ENCODE measurements around the gene CTF1.
A peak's percentile ranks its signal among the peaks of the same experiment; 100 is the strongest.
"Not testable (repeated sequence)": the region's sequence is repeated elsewhere in the genome, so short reads cannot be mapped to it uniquely, and the experiment has no call there.

The CTF1 gene

GRCh38 chr16:30888856-30889499 is 7.4 kb upstream of the CTF1 start:
- DNase-seq, result no peak

GRCh38 chr16:30889721-30890120 is 6.7 kb upstream of the CTF1 start:
- no peak for DNase-seq

- not testable (repeated sequence) for DNase-seq
These were observed 5.2 kb upstream of the CTF1 start for GRCh38 chr16:30891043-30891823.

- no peak for DNase-seq
These were observed 3.6 kb upstream of the CTF1 start for GRCh38 chr16:30892670-30893416.

GRCh38 chr16:30893417-30893743 is 3.0 kb upstream of the CTF1 start:
- DNase-seq, result no peak

- peak; percentile 84 for DNase-seq
These were observed 2.5 kb upstream of the CTF1 start, which contains the start of gene BCL7C for GRCh38 chr16:30893744-30894539. Gene BCL7C, minus strand, starts transcription at chr16:30894077. Its CDS starts 133 bp downstream, at chr16:30893944.

GRCh38 chr16:30894540-30895368 is 1.7 kb upstream of the CTF1 start:
- DNase-seq, result no peak

- DNase-seq, result no peak
These were observed 670 bp upstream of the CTF1 start for GRCh38 chr16:30895627-30896260.

GRCh38 chr16:30896889-30897733 is 697 bp downstream of the CTF1 start:
- DNase-seq, result peak; percentile 82

GRCh38 chr16:30899794-30900193 is 3.4 kb downstream of the CTF1 start:
- DNase-seq, result no peak

GRCh38 chr16:30900588-30900987 is 4.2 kb downstream of the CTF1 start:
- no peak for DNase-seq

GRCh38 chr16:30901201-30902028 is 5.0 kb downstream of the CTF1 start:
- DNase-seq, result no peak

- DNase-seq, result peak; percentile 57
These were observed 5.9 kb downstream of the CTF1 start for GRCh38 chr16:30902029-30902972.

GRCh38 chr16:30903002-30903401 is 6.6 kb downstream of the CTF1 start:
- DNase-seq, result no peak

GRCh38 chr16:30903596-30903995 is 7.2 kb downstream of the CTF1 start:
- DNase-seq, result no peak

- no peak for DNase-seq
These were observed 7.8 kb downstream of the CTF1 start for GRCh38 chr16:30904114-30904780.

GRCh38 chr16:30907064-30907463 is 10.7 kb downstream of the CTF1 start:
- no peak for DNase-seq
